ENCODE data around the gene MYL12A. TPM values are rescaled to one million over a fixed set of nuclear protein-coding genes. Genes with fewer than 3 reads are reported as not detected.

Gene MYL12A
- total and polyA plus RNA-seq, 2 experiments from 2014 or later, result 206 to 502 TPM

GRCh38 chr18:3218819-3219218 is 28.8 kb upstream of the MYL12A start:
- no peak overlapping the region for H3K27ac ChIP-seq (ENCODE audit: low read depth)
- Mint-ChIP-seq H3K27me3 (ENCODE audit: insufficient read depth, low read depth, poor library complexity) (peaks cover 2% of the 10 kb centered on the region), H3K4me1 (peaks cover 14% of the 10 kb centered on the region; the same call in 2 of the 3 replicates), H3K4me3 (no peak overlapping the region), H3K9me3 (no peaks in the 10 kb centered on the region), H3K27ac (no peak overlapping the region), H3K36me3 (ENCODE audit: low read depth) (no peaks in the 10 kb centered on the region)
- H3K36me3 ChIP-seq (ENCODE audit: insufficient read depth), result no peaks in the 10 kb centered on the region; the same call in 1 of the 2 replicates
- no peaks in the 10 kb centered on the region for H4K20me1 ChIP-seq (replicated peaks; ENCODE audit: insufficient read depth)
- H3F3A ChIP-seq (replicated peaks; ENCODE audit: low read depth), result no peaks in the 10 kb centered on the region
- ATAC-seq (no peak), DNase-seq (ENCODE audit: low spot score) (no peak)
- H3K27me3 ChIP-seq (ENCODE audit: insufficient read depth), result no peaks in the 10 kb centered on the region
- peaks cover 14% of the 10 kb centered on the region for H3K4me1 ChIP-seq (ENCODE audit: insufficient read depth)
- no peaks in the 10 kb centered on the region; the same call in 1 of the 2 replicates for H3K9me2 ChIP-seq (ENCODE audit: insufficient read depth)
- TF ChIP-seq ZNF462 (CRISPR knock-in tag; IDR thresholded peaks at IDR 0.05) (no peak), EZH2phosphoT487 (IDR thresholded peaks at IDR 0.05; ENCODE audit: unreplicated experiment) (no peak), JUNB (IDR thresholded peaks at IDR 0.05; ENCODE audit: unreplicated experiment) (no peak), CREB1 (CRISPR knock-in tag; IDR thresholded peaks at IDR 0.05; ENCODE audit: low read depth) (no peak), CTCF (conservative IDR thresholded peaks at IDR 0.05; ENCODE audit: low read depth in 2 of 2) (no peak), ZNF331 (CRISPR knock-in tag; IDR thresholded peaks at IDR 0.05; ENCODE audit: low read depth) (no peak), NANOG (IDR thresholded peaks at IDR 0.05; ENCODE audit: borderline replicate concordance) (no peak), ETS1 (IDR thresholded peaks at IDR 0.05) (no peak), STAT1 (IDR thresholded peaks at IDR 0.05; ENCODE audit: unreplicated experiment) (no peak), ZNF114 (CRISPR knock-in tag; IDR thresholded peaks at IDR 0.05) (no peak), POLR2AphosphoS5 (IDR thresholded peaks at IDR 0.05; ENCODE audit: low read depth) (no peak), EZH2 (IDR thresholded peaks at IDR 0.05; ENCODE audit: low read depth, unreplicated experiment) (no peak), REST (IDR thresholded peaks at IDR 0.05; ENCODE audit: unreplicated experiment) (no peak)
- H3K79me2 ChIP-seq (replicated peaks; ENCODE audit: insufficient read depth), result no peaks in the 10 kb centered on the region
- H3K4me3 ChIP-seq, result no peak overlapping the region
- no peak overlapping the region for H3K4me2 ChIP-seq
- no peak overlapping the region for H2AFZ ChIP-seq
